CD4-positive, alpha-beta T cell (primary cell): ENCODE measurements around the gene PPP1R13B. TPM values are rescaled to one million over a fixed set of nuclear protein-coding genes. Genes with fewer than 3 reads are reported as not detected.
"Not testable (repeated sequence)": the region's sequence is repeated elsewhere in the genome, so short reads cannot be mapped to it uniquely, and the experiment has no call there.

Experiments used
- ATAC-seq: fragments of 200-7000 bp; cut with Tn5 transposase; one replicate; pipeline ENCODE4 v1.10.0; 2022; ENCODE audit warnings: mild to moderate bottlenecking; ENCODE audit not compliant: poor library complexity
- CTCF ChIA-PET: fragments of 350-600 bp; sonication (Branson Sonifier 250); formaldehyde crosslinking; loops from one replicate; lab custom pipeline; 2021; ENCODE audit warnings: antibody characterized with exemption, inconsistent platforms; lab: Charles Lee
- POLR2A ChIA-PET: fragments of 350-600 bp; sonication (Branson Sonifier 250); formaldehyde crosslinking; loops from one replicate; lab custom pipeline; 2021; ENCODE audit warnings: antibody characterized with exemption, inconsistent platforms; lab: Charles Lee
- DNase-seq, 14 experiments: peaks; one replicate each; pipeline ENCODE4 v3.0.0-alpha.2; 2013 to 2020; ENCODE audit warnings: mixed read lengths in 2 of 14
- H3K27ac ChIP-seq, 2 donors: one replicate each; pipeline versions ENCODE4 v1.5.1 to v1.7.0; 2013; ENCODE audit warnings: low read length in 2 of 2, low read depth in 1 of 2, mild to moderate bottlenecking in 1 of 2
- H3K27me3 ChIP-seq, 2 experiments: 1 replicate in 1 of 2; 2 replicates in 1 of 2; pipeline versions ENCODE4 v1.6.1 to v1.7.0; 2013; ENCODE audit warnings: low read length in 2 of 2, control low read depth in 1 of 2, mild to moderate bottlenecking in 1 of 2, moderate library complexity in 1 of 2; ENCODE audit not compliant: insufficient read depth in 2 of 2, control insufficient read depth in 1 of 2
- H3K36me3 ChIP-seq: one replicate; pipeline ENCODE4 v1.6.1; 2013; ENCODE audit warnings: low read length, control low read depth; ENCODE audit not compliant: insufficient read depth
- H3K4me1 ChIP-seq: one replicate; pipeline ENCODE4 v1.6.1; 2013; ENCODE audit warnings: low read length, control low read depth; ENCODE audit not compliant: insufficient read depth
- H3K4me3 ChIP-seq: one replicate; pipeline ENCODE4 v1.5.1; 2013; ENCODE audit warnings: mild to moderate bottlenecking, low read length, moderate library complexity
- H3K9me3 ChIP-seq, 2 experiments: 1 replicate in 1 of 2; 2 replicates in 1 of 2; pipeline versions ENCODE4 v1.6.1 to v1.7.0; 2013; ENCODE audit warnings: low read length in 2 of 2, mild to moderate bottlenecking in 2 of 2, control low read depth in 1 of 2, moderate library complexity in 1 of 2; ENCODE audit not compliant: control insufficient read depth in 1 of 2, insufficient read depth in 1 of 2
- H3K27ac Mint-ChIP-seq: one replicate; pipeline ENCODE4 v1.8.0; 2020; ENCODE audit warnings: mixed read lengths
- H3K27me3 Mint-ChIP-seq: one replicate; pipeline ENCODE4 v1.8.0; 2021; ENCODE audit warnings: mixed read lengths
- H3K36me3 Mint-ChIP-seq: one replicate; pipeline ENCODE4 v1.8.0; 2021; ENCODE audit warnings: low read depth, mixed read lengths
- H3K4me1 Mint-ChIP-seq: one replicate; pipeline ENCODE4 v1.8.0; 2021; ENCODE audit warnings: low read depth, mixed read lengths
- H3K4me3 Mint-ChIP-seq: one replicate; pipeline ENCODE4 v1.8.0; 2020; ENCODE audit warnings: mild to moderate bottlenecking, mixed read lengths
- H3K9me3 Mint-ChIP-seq: one replicate; pipeline ENCODE4 v1.8.0; 2020; ENCODE audit warnings: mixed read lengths
- intact Hi-C, 2 experiments: fragments of 100-400 bp; cut with DNase I in 1 of 2; cut with micrococcal nuclease in 1 of 2; formaldehyde crosslinking; loops; one replicate each; pipeline versions ENCODE4 v1.15.1 to v1.9.0; 2023 to 2025; cut with DNase I, micrococcal nuclease
- total RNA-seq, 174 experiments: library from RNA in 2 of 174; stranded (reverse) in 2 of 174; gene quantifications; one replicate each; pipeline ENCODE4 v1.2.3 and lab custom pipeline; 2021 to 2026
- TF ChIP-seq, protein P1 (sequence below): fragments of 200-600 bp; IDR thresholded peaks from one replicate; pipeline ENCODE4 v1.8.0; 2022; ENCODE audit warnings: antibody characterized with exemption, mild to moderate bottlenecking

The PPP1R13B gene
- total RNA-seq, 2 experiments from 2014 or later = 14.3 to 14.4 TPM

DNA sequence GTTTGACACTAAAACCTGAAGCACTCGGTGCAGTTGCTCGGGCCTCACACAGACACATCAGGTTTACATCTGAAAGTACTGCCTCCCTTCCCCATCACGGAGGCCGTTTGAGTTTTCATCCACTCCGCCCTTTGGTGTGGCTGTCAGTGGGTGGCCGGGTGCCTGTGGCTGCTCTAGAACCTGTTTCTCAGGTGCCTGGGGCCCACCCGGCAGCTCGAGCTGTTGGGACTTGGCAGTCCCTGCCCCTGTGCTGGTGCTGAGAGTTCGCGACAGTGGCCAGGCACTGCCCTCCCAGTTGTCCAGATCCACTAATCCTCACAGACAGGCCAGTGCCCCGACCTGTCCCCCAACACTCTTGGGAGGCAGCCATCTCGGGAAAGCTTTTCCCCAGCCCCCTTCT is 154.5 kb downstream of the PPP1R13B start:
- CTCF ChIA-PET = no interaction called here
- no peak overlapping the region for H3K4me3 Mint-ChIP-seq
- Histone ChIP-seq H3K4me1 (peaks cover 3% of the 10 kb centered on the region), H3K4me3 (no peak overlapping the region), H3K27ac (no peak overlapping the region), H3K27me3 (no peaks in the 10 kb centered on the region), H3K9me3 (no peaks in the 10 kb centered on the region), H3K36me3 (peaks cover 69% of the 10 kb centered on the region)
- H3K4me1 Mint-ChIP-seq = peaks cover 4% of the 10 kb centered on the region
- ATAC-seq = no peak
- H3K27ac Mint-ChIP-seq = no peak overlapping the region
- no peaks in the 10 kb centered on the region for H3K27me3 Mint-ChIP-seq
- H3K9me3 Mint-ChIP-seq = no peaks in the 10 kb centered on the region
- TF ChIP-seq, protein P1, sequence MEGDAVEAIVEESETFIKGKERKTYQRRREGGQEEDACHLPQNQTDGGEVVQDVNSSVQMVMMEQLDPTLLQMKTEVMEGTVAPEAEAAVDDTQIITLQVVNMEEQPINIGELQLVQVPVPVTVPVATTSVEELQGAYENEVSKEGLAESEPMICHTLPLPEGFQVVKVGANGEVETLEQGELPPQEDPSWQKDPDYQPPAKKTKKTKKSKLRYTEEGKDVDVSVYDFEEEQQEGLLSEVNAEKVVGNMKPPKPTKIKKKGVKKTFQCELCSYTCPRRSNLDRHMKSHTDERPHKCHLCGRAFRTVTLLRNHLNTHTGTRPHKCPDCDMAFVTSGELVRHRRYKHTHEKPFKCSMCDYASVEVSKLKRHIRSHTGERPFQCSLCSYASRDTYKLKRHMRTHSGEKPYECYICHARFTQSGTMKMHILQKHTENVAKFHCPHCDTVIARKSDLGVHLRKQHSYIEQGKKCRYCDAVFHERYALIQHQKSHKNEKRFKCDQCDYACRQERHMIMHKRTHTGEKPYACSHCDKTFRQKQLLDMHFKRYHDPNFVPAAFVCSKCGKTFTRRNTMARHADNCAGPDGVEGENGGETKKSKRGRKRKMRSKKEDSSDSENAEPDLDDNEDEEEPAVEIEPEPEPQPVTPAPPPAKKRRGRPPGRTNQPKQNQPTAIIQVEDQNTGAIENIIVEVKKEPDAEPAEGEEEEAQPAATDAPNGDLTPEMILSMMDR = no peak
- POLR2A ChIA-PET = no interaction called here
- H3K36me3 Mint-ChIP-seq = peaks cover 77% of the 10 kb centered on the region
- DNase-seq = no peak
- intact Hi-C loops = no loop called here

- no peak for DNase-seq
- peaks cover 2% of the 10 kb centered on the region for H3K4me1 ChIP-seq
- Mint-ChIP-seq H3K4me3 (no peak overlapping the region), H3K9me3 (no peaks in the 10 kb centered on the region), H3K27me3 (no peaks in the 10 kb centered on the region), H3K27ac (no peak overlapping the region), H3K4me1 (peaks cover 1% of the 10 kb centered on the region), H3K36me3 (peaks cover 75% of the 10 kb centered on the region)
- ATAC-seq = no peak
- H3K27me3 ChIP-seq = no peaks in the 10 kb centered on the region
- POLR2A ChIA-PET = no interaction called here
- peaks cover 69% of the 10 kb centered on the region for H3K36me3 ChIP-seq
- TF ChIP-seq, protein P1 = no peak
- no peak overlapping the region for H3K27ac ChIP-seq
- no peak overlapping the region for H3K4me3 ChIP-seq
- CTCF ChIA-PET = no interaction called here
- intact Hi-C loops = no loop called here
- no peaks in the 10 kb centered on the region for H3K9me3 ChIP-seq
These were observed 155.2 kb downstream of the PPP1R13B start for GRCh38 chr14:103692159-103692558.

DNA sequence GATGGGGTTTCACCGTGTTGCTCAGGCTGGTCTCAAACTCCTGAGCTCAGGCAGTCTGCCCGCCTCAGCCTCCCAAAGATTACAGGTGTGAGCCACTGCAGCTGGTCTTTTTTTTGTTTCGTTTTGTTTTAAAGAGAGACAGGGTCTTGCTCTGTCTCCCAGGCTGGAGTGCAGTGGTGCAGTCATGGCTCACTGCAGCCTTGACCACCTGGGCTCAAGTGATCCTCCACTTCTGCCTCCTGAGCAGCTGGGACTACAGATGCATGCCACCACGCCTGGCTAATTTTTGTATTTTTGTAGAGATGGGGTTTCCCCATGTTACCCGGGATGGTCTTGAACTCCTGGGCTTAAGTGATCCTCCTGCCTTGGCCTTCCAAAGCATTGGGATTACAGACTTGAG is 155.7 kb downstream of the PPP1R13B start:
- intact Hi-C loops, DNase-seq, CTCF ChIA-PET, H3K4me3 Mint-ChIP-seq, ATAC-seq, H3K9me3 Mint-ChIP-seq, H3K4me3 ChIP-seq, H3K27ac Mint-ChIP-seq, H3K9me3 ChIP-seq, H3K27me3 Mint-ChIP-seq, H3K4me1 ChIP-seq, H3K27ac ChIP-seq, H3K27me3 ChIP-seq, H3K4me1 Mint-ChIP-seq, POLR2A ChIA-PET: not testable (repeated sequence)
- H3K36me3 Mint-ChIP-seq = peaks cover 75% of the 10 kb centered on the region
- peaks cover 70% of the 10 kb centered on the region for H3K36me3 ChIP-seq

GRCh38 chr14:103690332-103690731 is 157.0 kb downstream of the PPP1R13B start:
- Histone ChIP-seq H3K27me3 (no peaks in the 10 kb centered on the region), H3K9me3 (no peaks in the 10 kb centered on the region), H3K36me3 (peaks cover 73% of the 10 kb centered on the region), H3K4me1 (no peaks in the 10 kb centered on the region), H3K27ac (no peak overlapping the region), H3K4me3 (no peak overlapping the region)
- Mint-ChIP-seq H3K36me3 (peaks cover 78% of the 10 kb centered on the region), H3K4me3 (no peak overlapping the region), H3K9me3 (no peaks in the 10 kb centered on the region), H3K27ac (peak overlapping the region; percentile 24), H3K4me1 (no peaks in the 10 kb centered on the region), H3K27me3 (no peaks in the 10 kb centered on the region)
- ATAC-seq (no peak), DNase-seq (no peak)
- TF ChIP-seq, protein P1 = no peak
- intact Hi-C loops = no loop called here
- POLR2A ChIA-PET = no interaction called here
- CTCF ChIA-PET = interaction anchor here (0.7 kb wide), 1 partner anchor 70 kb away, joined by 5 read pairs; no protein-coding TSS in a partner anchor
